GM12892 (cell line): Measurements from ENCODE around the gene RAPGEF5.

Experiments
- POLR2A ChIP-seq: IDR thresholded peaks from 2 replicates; pipeline ENCODE4 v1.6.1; 2011; ENCODE audit warnings: low read depth, low read length, control low read depth
- POLR2AphosphoS5 ChIP-seq: IDR thresholded peaks from 2 replicates; pipeline ENCODE4 v1.6.1; 2011; ENCODE audit warnings: low read depth, low read length, control low read depth

DNA sequence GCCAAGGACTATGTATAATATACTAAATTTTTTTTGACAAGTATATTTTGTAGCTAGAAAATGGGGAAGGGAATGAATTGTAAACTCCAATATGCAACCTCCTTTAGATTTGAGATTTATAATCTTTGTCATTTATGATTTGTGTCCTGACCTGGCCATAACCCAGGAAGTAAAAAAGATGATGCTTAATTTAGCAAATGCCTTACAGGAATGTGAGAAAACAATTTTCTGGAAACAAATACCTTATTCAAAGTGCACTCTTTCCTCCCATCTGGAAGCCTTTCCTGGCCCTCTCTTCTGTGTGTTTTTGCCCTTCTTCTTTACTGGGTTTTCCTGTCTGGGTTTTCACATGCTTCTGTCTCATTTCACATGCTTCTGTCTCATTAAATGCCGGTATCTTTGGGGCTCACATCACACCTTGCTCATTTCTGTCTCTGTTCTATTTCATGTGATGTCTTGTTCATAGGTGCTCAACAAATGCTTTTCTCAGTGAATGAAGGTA, 149.2 kb downstream of the RAPGEF5 start:
- TF ChIP-seq POLR2A (no peak), POLR2AphosphoS5 (no peak)
